Activated naive CD8-positive, alpha-beta T cell treated with anti-CD3 and anti-CD28 coated beads, Interleukin-2, amount 50 U/mL, for 24 hours (primary cell): ENCODE results near the gene SLC9A3.

Experiments used
- ATAC-seq: fragments of 150-1000 bp; cut with Tn5 transposase; one replicate; pipeline ENCODE4 v1.10.0; 2021
- DNase-seq: peaks from one replicate; pipeline ENCODE4 v3.0.0; 2021
- H3K27ac Mint-ChIP-seq: one replicate; pipeline ENCODE4 v1.8.0; 2021; ENCODE audit warnings: mild to moderate bottlenecking, mixed read lengths
- H3K27me3 Mint-ChIP-seq: one replicate; pipeline ENCODE4 v1.8.0; 2021; ENCODE audit warnings: mixed read lengths
- H3K36me3 Mint-ChIP-seq: one replicate; pipeline ENCODE4 v1.8.0; 2021; ENCODE audit warnings: low read depth, mixed read lengths
- H3K4me1 Mint-ChIP-seq: one replicate; pipeline ENCODE4 v1.8.0; 2021; ENCODE audit warnings: mixed read lengths
- H3K4me3 Mint-ChIP-seq: one replicate; pipeline ENCODE4 v1.8.0; 2021; ENCODE audit warnings: mild to moderate bottlenecking, moderate library complexity, mixed read lengths
- H3K9me3 Mint-ChIP-seq: one replicate; pipeline ENCODE4 v1.8.0; 2021; ENCODE audit warnings: mixed read lengths

Gene SLC9A3

DNA sequence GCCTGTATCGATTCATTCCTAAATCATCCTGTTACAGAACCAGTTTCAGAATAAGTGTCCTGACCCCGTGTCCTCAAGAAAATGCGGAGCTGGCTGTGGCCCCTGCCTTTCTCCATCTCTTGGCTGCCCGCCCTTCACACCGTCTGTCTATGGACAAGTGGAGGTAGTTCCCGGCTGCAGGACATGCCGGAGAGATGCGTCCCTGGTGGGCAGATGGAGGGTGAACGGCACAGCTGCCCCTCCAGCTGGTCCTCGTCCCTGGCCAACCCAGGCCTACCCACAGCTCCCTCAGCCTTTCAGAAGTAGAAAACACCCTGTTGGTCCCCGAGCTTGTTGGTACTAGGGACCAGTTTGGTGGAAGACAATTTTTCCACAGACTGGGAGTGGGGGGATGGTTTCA is 96.0 kb downstream of the SLC9A3 start:
- peaks cover 20% of the 10 kb centered on the region for H3K4me1 Mint-ChIP-seq
- peaks cover 6% of the 10 kb centered on the region for H3K9me3 Mint-ChIP-seq
- no peak overlapping the region for H3K27ac Mint-ChIP-seq
- DNase-seq, result no peak
- no peak overlapping the region for H3K4me3 Mint-ChIP-seq
- ATAC-seq, result no peak
- H3K36me3 Mint-ChIP-seq, result peaks cover 19% of the 10 kb centered on the region
- peaks cover 6% of the 10 kb centered on the region for H3K27me3 Mint-ChIP-seq

GRCh38 chr5:427415-428087 is 96.7 kb downstream of the SLC9A3 start:
- H3K36me3 Mint-ChIP-seq, result peaks cover 22% of the 10 kb centered on the region
- ATAC-seq (no peak), DNase-seq (no peak)
- H3K4me1 Mint-ChIP-seq, result peaks cover 25% of the 10 kb centered on the region
- peaks cover 6% of the 10 kb centered on the region for H3K9me3 Mint-ChIP-seq
- H3K27me3 Mint-ChIP-seq, result peaks cover 6% of the 10 kb centered on the region
- no peak overlapping the region for H3K4me3 Mint-ChIP-seq
- no peak overlapping the region for H3K27ac Mint-ChIP-seq

DNA sequence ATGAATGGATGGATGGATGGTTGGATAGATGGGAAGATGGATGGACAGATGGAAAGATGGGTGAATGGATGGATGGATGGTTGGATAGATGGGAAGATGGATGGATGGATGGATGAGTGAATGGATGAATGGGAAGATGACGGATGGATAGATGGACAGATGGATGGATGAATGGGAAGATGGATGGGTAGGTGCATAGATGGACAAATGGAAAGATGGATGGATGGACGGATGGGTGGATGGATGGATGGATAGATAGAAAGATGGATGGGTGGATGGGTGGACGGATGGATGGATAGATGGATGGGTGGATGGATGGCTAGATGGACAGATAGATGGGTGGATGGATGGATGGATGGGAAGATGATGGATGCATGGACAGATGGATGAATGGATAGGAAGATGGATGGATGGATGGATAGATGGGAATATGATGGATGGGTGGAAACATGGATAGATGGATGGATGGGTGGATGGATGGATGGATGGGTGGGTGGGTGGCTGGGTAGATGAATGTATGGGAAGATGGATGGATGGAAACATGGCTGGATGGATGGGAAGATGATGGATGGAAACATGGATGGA is 97.8 kb downstream of the SLC9A3 start:
- Mint-ChIP-seq H3K9me3 (peaks cover 6% of the 10 kb centered on the region), H3K27ac (no peak overlapping the region), H3K36me3 (peaks cover 22% of the 10 kb centered on the region), H3K4me1 (peaks cover 23% of the 10 kb centered on the region), H3K4me3 (no peak overlapping the region), H3K27me3 (peaks cover 6% of the 10 kb centered on the region)
- no peak for ATAC-seq
- DNase-seq, result no peak

- no peak for DNase-seq
- H3K4me3 Mint-ChIP-seq, result no peak overlapping the region
- no peak overlapping the region for H3K27ac Mint-ChIP-seq
- peaks cover 6% of the 10 kb centered on the region for H3K27me3 Mint-ChIP-seq
- H3K4me1 Mint-ChIP-seq, result peaks cover 22% of the 10 kb centered on the region
- ATAC-seq, result no peak
- H3K9me3 Mint-ChIP-seq, result peaks cover 6% of the 10 kb centered on the region
- peaks cover 22% of the 10 kb centered on the region for H3K36me3 Mint-ChIP-seq
Measured at GRCh38 chr5:425714-426113, 98.5 kb downstream of the SLC9A3 start.

- Mint-ChIP-seq H3K27ac (no peak overlapping the region), H3K27me3 (peaks cover 6% of the 10 kb centered on the region), H3K36me3 (peaks cover 19% of the 10 kb centered on the region), H3K4me1 (peaks cover 18% of the 10 kb centered on the region), H3K4me3 (no peak overlapping the region), H3K9me3 (peaks cover 6% of the 10 kb centered on the region)
- no peak for ATAC-seq
- DNase-seq, result no peak
Measured at GRCh38 chr5:424301-425110, 99.7 kb downstream of the SLC9A3 start.

DNA sequence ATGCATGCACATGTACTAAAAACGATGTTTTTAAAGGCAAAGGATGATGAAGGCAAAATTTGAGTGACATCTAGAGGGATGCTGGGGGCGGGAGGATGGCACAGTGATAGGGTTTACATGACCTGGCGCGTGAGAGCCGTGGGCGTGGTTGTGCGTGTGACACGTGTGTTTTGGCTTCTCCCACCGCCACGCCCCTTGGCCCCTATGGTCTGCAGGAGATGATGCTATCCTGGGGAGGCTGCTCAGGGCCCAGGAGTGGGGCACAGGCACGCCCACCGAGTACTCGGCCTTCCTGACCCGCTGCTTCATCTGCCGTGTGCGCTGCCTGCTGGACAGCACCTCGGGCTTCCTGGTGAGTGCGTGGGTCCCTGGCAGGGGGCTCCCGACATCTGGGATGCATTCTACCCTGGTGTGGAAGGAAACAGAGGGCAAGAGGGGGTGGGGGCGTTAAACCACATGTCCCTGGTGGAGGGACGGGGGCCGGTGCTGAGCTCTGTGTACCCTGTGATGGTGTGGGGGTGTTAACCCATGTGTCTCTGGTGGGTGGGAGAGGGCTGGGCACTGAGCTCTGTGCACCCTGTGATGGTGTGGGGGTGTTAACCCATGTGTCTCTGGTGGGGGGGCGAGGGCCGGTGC is 100.5 kb downstream of the SLC9A3 start:
- Mint-ChIP-seq H3K27me3 (peaks cover 6% of the 10 kb centered on the region), H3K9me3 (peaks cover 6% of the 10 kb centered on the region), H3K4me1 (peaks cover 18% of the 10 kb centered on the region), H3K27ac (no peak overlapping the region), H3K36me3 (peaks cover 19% of the 10 kb centered on the region), H3K4me3 (no peak overlapping the region)
- DNase-seq, result no peak
- ATAC-seq, result no peak

DNA sequence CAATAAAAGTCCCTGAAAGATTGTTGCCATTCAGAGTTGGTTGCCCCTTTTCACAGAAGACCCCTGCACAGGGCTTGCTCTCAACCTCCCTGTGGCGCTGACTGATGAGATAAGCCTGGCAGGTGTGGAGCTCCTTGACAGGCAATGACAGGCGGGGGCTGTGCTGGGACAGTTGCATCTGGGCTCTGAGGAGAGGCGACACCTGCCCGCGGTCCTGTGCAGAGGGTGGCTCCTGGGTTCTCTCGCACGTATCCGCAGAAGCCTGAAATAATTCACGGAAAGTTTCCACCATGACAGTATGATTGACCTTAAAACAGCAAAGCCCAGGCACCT is 101.0 kb downstream of the SLC9A3 start:
- Mint-ChIP-seq H3K9me3 (peaks cover 6% of the 10 kb centered on the region), H3K4me1 (peaks cover 17% of the 10 kb centered on the region), H3K27me3 (peaks cover 6% of the 10 kb centered on the region), H3K27ac (no peak overlapping the region), H3K36me3 (peaks cover 19% of the 10 kb centered on the region), H3K4me3 (no peak overlapping the region)
- DNase-seq (no peak), ATAC-seq (no peak)

DNA sequence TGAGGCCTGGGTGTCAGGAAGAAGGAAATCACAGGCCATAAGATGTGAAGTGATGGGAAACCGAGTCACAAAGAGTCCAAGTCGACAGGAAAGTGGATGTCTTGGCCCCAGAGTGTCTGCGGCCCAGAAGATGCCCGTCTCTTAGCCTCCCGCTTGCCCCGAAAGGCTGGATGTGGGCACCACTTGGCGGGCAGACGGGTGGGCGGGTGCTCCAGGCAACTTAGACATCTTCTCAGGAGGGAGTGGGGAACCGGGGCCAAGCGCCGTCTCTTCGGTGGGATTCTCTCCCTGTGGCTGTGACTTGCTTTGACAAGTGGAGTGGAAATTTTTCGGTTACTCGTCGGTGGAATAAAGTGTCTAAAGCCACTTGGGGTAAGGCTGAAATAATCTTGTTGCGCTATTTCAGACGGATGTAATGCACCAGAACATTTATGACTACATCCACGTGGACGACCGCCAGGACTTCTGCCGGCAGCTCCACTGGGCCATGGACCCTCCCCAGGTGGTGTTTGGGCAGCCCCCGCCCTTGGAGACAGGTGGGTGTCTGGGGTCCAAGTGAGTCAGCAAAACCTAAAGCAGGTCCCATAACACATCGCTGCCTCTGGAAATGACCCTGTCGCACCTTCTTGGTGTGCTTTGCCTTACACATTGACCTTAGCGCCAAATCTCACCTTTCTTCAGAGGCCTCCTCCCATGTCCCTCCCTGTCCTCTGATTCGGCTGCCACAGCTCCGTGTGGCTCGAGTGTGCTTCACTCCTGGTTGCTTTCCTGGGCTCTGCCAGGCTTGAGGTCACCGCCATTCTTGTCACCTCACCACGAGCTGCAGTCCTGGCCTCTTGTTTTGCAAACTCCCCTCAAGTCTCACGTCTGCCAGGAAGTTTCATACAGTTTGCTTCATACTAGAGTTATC is 101.7 kb downstream of the SLC9A3 start:
- Mint-ChIP-seq H3K36me3 (peaks cover 15% of the 10 kb centered on the region), H3K9me3 (peaks cover 6% of the 10 kb centered on the region), H3K4me1 (peaks cover 13% of the 10 kb centered on the region), H3K27me3 (peaks cover 6% of the 10 kb centered on the region), H3K4me3 (no peak overlapping the region), H3K27ac (no peak overlapping the region)
- ATAC-seq, result no peak
- DNase-seq, result no peak

- H3K4me3 Mint-ChIP-seq, result no peak overlapping the region
- H3K4me1 Mint-ChIP-seq, result peaks cover 13% of the 10 kb centered on the region
- peaks cover 15% of the 10 kb centered on the region for H3K36me3 Mint-ChIP-seq
- H3K27me3 Mint-ChIP-seq, result peaks cover 6% of the 10 kb centered on the region
- H3K27ac Mint-ChIP-seq, result no peak overlapping the region
- no peak for DNase-seq
- no peak for ATAC-seq
- H3K9me3 Mint-ChIP-seq, result peaks cover 6% of the 10 kb centered on the region
Measured at GRCh38 chr5:421901-422300, 102.3 kb downstream of the SLC9A3 start.

- ATAC-seq, result no peak
- peaks cover 4% of the 10 kb centered on the region for H3K9me3 Mint-ChIP-seq
- no peak for DNase-seq
- no peak overlapping the region for H3K4me3 Mint-ChIP-seq
- H3K36me3 Mint-ChIP-seq, result peaks cover 13% of the 10 kb centered on the region
- H3K4me1 Mint-ChIP-seq, result peaks cover 13% of the 10 kb centered on the region
- H3K27ac Mint-ChIP-seq, result no peak overlapping the region
- H3K27me3 Mint-ChIP-seq, result peaks cover 4% of the 10 kb centered on the region
Measured at GRCh38 chr5:421287-421880, 102.9 kb downstream of the SLC9A3 start.

DNA sequence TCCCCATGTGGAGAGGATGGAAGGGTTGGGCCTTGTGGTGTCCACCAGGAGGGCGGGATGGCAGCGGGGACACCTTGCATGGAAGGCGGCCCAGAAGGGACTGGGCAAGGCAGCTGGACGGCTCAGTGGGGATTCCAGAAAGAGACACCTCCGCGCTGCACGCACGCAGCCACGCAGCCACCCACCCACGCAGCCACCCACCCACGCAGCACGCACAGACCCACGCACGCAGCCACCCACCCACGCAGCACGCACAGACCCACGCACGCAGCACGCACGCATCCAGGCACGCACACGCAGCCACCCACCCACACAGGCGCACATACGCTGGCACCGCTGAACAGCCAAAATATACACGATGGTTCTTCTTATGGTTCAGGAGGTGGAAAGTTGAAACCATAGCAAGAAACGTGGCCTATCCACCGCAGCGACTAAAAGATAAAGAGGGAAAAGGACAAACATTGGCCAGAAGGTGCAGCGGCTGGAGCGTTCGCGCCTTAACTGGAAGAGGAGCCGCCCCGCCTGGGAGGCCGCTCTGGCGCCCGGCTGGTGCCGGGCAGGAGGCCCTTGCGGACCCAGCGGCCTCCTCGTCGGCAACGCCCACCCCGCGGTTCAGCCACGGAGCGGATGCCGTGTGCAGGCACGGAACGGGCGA is 103.5 kb downstream of the SLC9A3 start:
- ATAC-seq, result no peak
- Mint-ChIP-seq H3K4me1 (peaks cover 16% of the 10 kb centered on the region), H3K36me3 (peaks cover 9% of the 10 kb centered on the region), H3K27me3 (no peaks in the 10 kb centered on the region), H3K27ac (no peak overlapping the region), H3K4me3 (no peak overlapping the region), H3K9me3 (no peaks in the 10 kb centered on the region)
- DNase-seq, result no peak
